Body of pancreas (tissue), 4 donors: ENCODE data around the gene OGG1.

Experiments used
- POLR2A ChIP-seq, 3 donors: fragments of 450-650 bp; IDR thresholded peaks; one replicate each; pipeline ENCODE4 v1.6.1; 2016; ENCODE audit warnings: antibody characterized with exemption in 3 of 3, mild to moderate bottlenecking in 2 of 3
- TF ChIP-seq, protein P1 (sequence below), 7 experiments: fragments of 450-650 bp in 4 of 7; fragments of 200-600 bp in 3 of 7; sonication (generic) in 3 of 7; IDR thresholded peaks; one replicate each; pipeline ENCODE4 v1.5.1; 2016 to 2019; ENCODE audit warnings: antibody characterized with exemption in 7 of 7

DNA sequence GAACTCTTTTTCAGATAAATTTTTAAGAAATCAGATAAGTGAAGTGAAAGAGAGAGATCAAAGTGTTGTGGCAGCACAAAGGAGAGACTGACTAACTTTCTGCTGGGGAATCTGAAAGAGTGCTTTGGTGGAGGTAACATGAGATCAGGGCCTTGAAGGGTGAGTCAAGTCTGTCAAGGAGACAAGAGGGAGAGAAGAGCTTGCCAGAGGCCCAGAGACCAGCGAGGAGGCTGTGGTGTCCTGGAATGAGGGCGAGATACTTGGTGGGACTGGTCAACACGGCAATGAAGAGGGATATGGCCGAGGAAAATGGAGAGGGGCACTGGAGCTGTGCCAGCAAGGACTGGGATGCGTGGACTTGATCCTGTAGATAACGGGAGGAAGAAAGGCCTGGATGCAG is 38.0 kb downstream of the OGG1 start:
- TF ChIP-seq, protein P1, sequence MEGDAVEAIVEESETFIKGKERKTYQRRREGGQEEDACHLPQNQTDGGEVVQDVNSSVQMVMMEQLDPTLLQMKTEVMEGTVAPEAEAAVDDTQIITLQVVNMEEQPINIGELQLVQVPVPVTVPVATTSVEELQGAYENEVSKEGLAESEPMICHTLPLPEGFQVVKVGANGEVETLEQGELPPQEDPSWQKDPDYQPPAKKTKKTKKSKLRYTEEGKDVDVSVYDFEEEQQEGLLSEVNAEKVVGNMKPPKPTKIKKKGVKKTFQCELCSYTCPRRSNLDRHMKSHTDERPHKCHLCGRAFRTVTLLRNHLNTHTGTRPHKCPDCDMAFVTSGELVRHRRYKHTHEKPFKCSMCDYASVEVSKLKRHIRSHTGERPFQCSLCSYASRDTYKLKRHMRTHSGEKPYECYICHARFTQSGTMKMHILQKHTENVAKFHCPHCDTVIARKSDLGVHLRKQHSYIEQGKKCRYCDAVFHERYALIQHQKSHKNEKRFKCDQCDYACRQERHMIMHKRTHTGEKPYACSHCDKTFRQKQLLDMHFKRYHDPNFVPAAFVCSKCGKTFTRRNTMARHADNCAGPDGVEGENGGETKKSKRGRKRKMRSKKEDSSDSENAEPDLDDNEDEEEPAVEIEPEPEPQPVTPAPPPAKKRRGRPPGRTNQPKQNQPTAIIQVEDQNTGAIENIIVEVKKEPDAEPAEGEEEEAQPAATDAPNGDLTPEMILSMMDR (IDR thresholded peaks at IDR 0.05): no peak
- no peak for TF ChIP-seq POLR2A (IDR thresholded peaks at IDR 0.05)
